GM23338 (cell line): Measurements from ENCODE around the gene GAB1.

ENCODE experiments used
- CTCF ChIP-seq, 2 experiments: fragments of 200-600 bp in 1 of 2; sonication (generic) in 1 of 2; conservative IDR thresholded peaks; 2 replicates each; pipeline versions ENCODE4 v1.5.1 to v1.6.1; 2016 to 2017; ENCODE audit warnings: antibody characterized with exemption in 2 of 2, low read depth in 2 of 2, mild to moderate bottlenecking in 2 of 2, moderate library complexity in 1 of 2
- EZH2 ChIP-seq: fragments of 200-600 bp; sonication (generic); IDR thresholded peaks from one replicate; pipeline ENCODE4 v1.8.0; 2017; ENCODE audit warnings: antibody characterized with exemption, mild to moderate bottlenecking, low read depth; ENCODE audit not compliant: unreplicated experiment
- EZH2phosphoT487 ChIP-seq: fragments of 200-600 bp; sonication (generic); IDR thresholded peaks from one replicate; pipeline ENCODE4 v1.8.1; 2018; ENCODE audit warnings: antibody characterized with exemption; ENCODE audit not compliant: unreplicated experiment
- JUNB ChIP-seq: IDR thresholded peaks from one replicate; pipeline ENCODE4 v1.6.1; 2016; ENCODE audit warnings: antibody characterized with exemption; ENCODE audit not compliant: unreplicated experiment
- POLR2AphosphoS5 ChIP-seq: IDR thresholded peaks from 2 replicates; pipeline ENCODE4 v1.6.1; 2016; ENCODE audit warnings: antibody characterized with exemption, low read depth

GRCh38 chr4:143307531-143307930, 29.1 kb upstream of the GAB1 start:
- no peak for TF ChIP-seq CTCF (conservative IDR thresholded peaks at IDR 0.05; ENCODE audit: low read depth in 2 of 2)
- no peak for TF ChIP-seq EZH2
- no peak for TF ChIP-seq POLR2AphosphoS5
- no peak for TF ChIP-seq JUNB
- TF ChIP-seq EZH2phosphoT487: no peak
